ENCODE data around the gene SENP5.
"Not testable (repeated sequence)": the region's sequence is repeated elsewhere in the genome, so short reads cannot be mapped to it uniquely, and the experiment has no call there.

Gene SENP5

GRCh38 chr3:196867155-196867506 lies 589 bp upstream of the SENP5 start:
- peaks cover 44% of the 10 kb centered on the region for H3K79me2 ChIP-seq (ENCODE audit: low read length)
- no peak for TF ChIP-seq EZH2phosphoT487 (IDR thresholded peaks at IDR 0.05; ENCODE audit: low read length)
- no peak for TF ChIP-seq CTCF (IDR thresholded peaks at IDR 0.05; ENCODE audit: low read length)
- TF ChIP-seq EZH2 (optimal IDR thresholded peaks at IDR 0.05; ENCODE audit: low read depth, low read length), result no peak
- H3K4me2 ChIP-seq (ENCODE audit: low read depth, low read length), result peak overlapping the region; percentile 78
- H3K4me3 ChIP-seq (ENCODE audit: low read length), result peak overlapping the region; percentile 61
- H3K4me1 ChIP-seq (ENCODE audit: low read length), result peaks cover 10% of the 10 kb centered on the region
- no peaks in the 10 kb centered on the region for H3K27me3 ChIP-seq (replicated peaks; ENCODE audit: insufficient read depth, low read length)
- H3F3A ChIP-seq (ENCODE audit: insufficient read depth, low read length), result peaks cover 11% of the 10 kb centered on the region
- H4K20me1 ChIP-seq (ENCODE audit: insufficient read depth, low read length), result 0 out of 2 replicates have a peak, but pooled peaks cover 12% of the 10 kb centered on the region
- peak overlapping the region; percentile 12; the same call in 1 of the 2 replicates for H3K27ac ChIP-seq (ENCODE audit: low read length)
- no peaks in the 10 kb centered on the region for H3K9me3 ChIP-seq (replicated peaks; ENCODE audit: insufficient read depth, low read length)
- peak overlapping the region; percentile 98 for H2AFZ ChIP-seq (ENCODE audit: low read length)
- DNase-seq, result no peak
- H3K36me3 ChIP-seq (replicated peaks; ENCODE audit: insufficient read depth, low read length), result no peaks in the 10 kb centered on the region
- peak overlapping the region; percentile 31; the same call in 1 of the 2 replicates for H3K9ac ChIP-seq (ENCODE audit: low read length)
- no peaks in the 10 kb centered on the region for H3K9me2 ChIP-seq (replicated peaks; ENCODE audit: insufficient read depth, low read length)

- Histone ChIP-seq H3K36me3 (replicated peaks; ENCODE audit: insufficient read depth, low read length) (no peaks in the 10 kb centered on the region), H3K9me2 (replicated peaks; ENCODE audit: insufficient read depth, low read length) (no peaks in the 10 kb centered on the region), H3K27me3 (replicated peaks; ENCODE audit: insufficient read depth, low read length) (no peaks in the 10 kb centered on the region), H3F3A (ENCODE audit: insufficient read depth, low read length) (peaks cover 11% of the 10 kb centered on the region), H3K4me3 (ENCODE audit: low read length) (peak overlapping the region; percentile 92), H2AFZ (ENCODE audit: low read length) (peak overlapping the region; percentile 77), H3K9ac (ENCODE audit: low read length) (peak overlapping the region; percentile 89), H3K4me1 (ENCODE audit: low read length) (peaks cover 10% of the 10 kb centered on the region), H3K27ac (ENCODE audit: low read length) (peak overlapping the region; percentile 79), H3K79me2 (ENCODE audit: low read length) (peaks cover 55% of the 10 kb centered on the region), H3K4me2 (ENCODE audit: low read depth, low read length) (peak overlapping the region; percentile 93), H4K20me1 (ENCODE audit: insufficient read depth, low read length) (0 out of 2 replicates have a peak, but pooled peaks cover 12% of the 10 kb centered on the region), H3K9me3 (replicated peaks; ENCODE audit: insufficient read depth, low read length) (no peaks in the 10 kb centered on the region)
- peak; percentile 33 for DNase-seq
- no peak for TF ChIP-seq EZH2 (optimal IDR thresholded peaks at IDR 0.05; ENCODE audit: low read depth, low read length)
- no peak for TF ChIP-seq EZH2phosphoT487 (IDR thresholded peaks at IDR 0.05; ENCODE audit: low read length)
- TF ChIP-seq CTCF (IDR thresholded peaks at IDR 0.05; ENCODE audit: low read length), result no peak
Observed at GRCh38 chr3:196868297-196868661, 559 bp downstream of the SENP5 start.

GRCh38 chr3:196872316-196872715 lies 4.6 kb downstream of the SENP5 start:
- Histone ChIP-seq H3K9ac (ENCODE audit: low read length) (no peak overlapping the region), H3K36me3 (replicated peaks; ENCODE audit: insufficient read depth, low read length) (no peaks in the 10 kb centered on the region), H3K27ac (ENCODE audit: low read length) (no peak overlapping the region), H3K27me3 (replicated peaks; ENCODE audit: insufficient read depth, low read length) (no peaks in the 10 kb centered on the region), H3K4me3 (ENCODE audit: low read length) (no peak overlapping the region), H3K9me3 (replicated peaks; ENCODE audit: insufficient read depth, low read length) (no peaks in the 10 kb centered on the region), H2AFZ (ENCODE audit: low read length) (no peak overlapping the region), H3F3A (ENCODE audit: insufficient read depth, low read length) (peaks cover 9% of the 10 kb centered on the region), H3K79me2 (ENCODE audit: low read length) (peaks cover 95% of the 10 kb centered on the region), H3K4me1 (ENCODE audit: low read length) (peaks cover 7% of the 10 kb centered on the region; the same call in 1 of the 2 replicates), H3K4me2 (ENCODE audit: low read depth, low read length) (no peak overlapping the region), H3K9me2 (replicated peaks; ENCODE audit: insufficient read depth, low read length) (no peaks in the 10 kb centered on the region), H4K20me1 (ENCODE audit: insufficient read depth, low read length) (peaks cover 24% of the 10 kb centered on the region)
- no peak for DNase-seq
- no peak for TF ChIP-seq CTCF (IDR thresholded peaks at IDR 0.05; ENCODE audit: low read length)
- no peak for TF ChIP-seq EZH2 (optimal IDR thresholded peaks at IDR 0.05; ENCODE audit: low read depth, low read length)
- TF ChIP-seq EZH2phosphoT487 (IDR thresholded peaks at IDR 0.05; ENCODE audit: low read length), result no peak

- H3K9ac ChIP-seq (ENCODE audit: low read length); H3K9me3 ChIP-seq (replicated peaks; ENCODE audit: insufficient read depth, low read length); H3K4me3 ChIP-seq (ENCODE audit: low read length); H3F3A ChIP-seq (ENCODE audit: insufficient read depth, low read length); H3K9me2 ChIP-seq (replicated peaks; ENCODE audit: insufficient read depth, low read length); H3K4me2 ChIP-seq (ENCODE audit: low read depth, low read length); H3K27me3 ChIP-seq (replicated peaks; ENCODE audit: insufficient read depth, low read length); H2AFZ ChIP-seq (ENCODE audit: low read length); H3K27ac ChIP-seq (ENCODE audit: low read length); H3K4me1 ChIP-seq (ENCODE audit: low read length); H3K36me3 ChIP-seq (replicated peaks; ENCODE audit: insufficient read depth, low read length); DNase-seq: not testable (repeated sequence)
- peaks cover 36% of the 10 kb centered on the region for H4K20me1 ChIP-seq (ENCODE audit: insufficient read depth, low read length)
- H3K79me2 ChIP-seq (ENCODE audit: low read length), result peaks cover 100% of the 10 kb centered on the region
Observed at GRCh38 chr3:196874511-196875094, 6.9 kb downstream of the SENP5 start.

Data from MM.1S (cell line).